Trophoblast cell (in vitro differentiated cells and primary cell): ENCODE data around the gene KRT40.

Experiments used
- DNase-seq, 2 donors: peaks; one replicate each; pipeline ENCODE4 v3.0.0-alpha.2; 2016
- H2AFZ ChIP-seq: 2 replicates; pipeline ENCODE4 v1.6.1; 2013; ENCODE audit warnings: low read length, moderate library complexity, mild to moderate bottlenecking; ENCODE audit not compliant: insufficient read depth, poor library complexity
- H2AK5ac ChIP-seq: 2 replicates; pipeline ENCODE4 v1.6.1; 2013; ENCODE audit warnings: mild to moderate bottlenecking, low read length
- H2BK120ac ChIP-seq: 2 replicates; pipeline ENCODE4 v1.6.1; 2013; ENCODE audit warnings: low read length, mild to moderate bottlenecking, moderate library complexity; ENCODE audit not compliant: insufficient read depth, poor library complexity
- H2BK12ac ChIP-seq: 2 replicates; pipeline ENCODE4 v1.6.1; 2013; ENCODE audit warnings: mild to moderate bottlenecking, low read length, moderate library complexity
- H2BK5ac ChIP-seq: 2 replicates; pipeline ENCODE4 v1.6.1; 2013; ENCODE audit warnings: low read length, low read depth, moderate library complexity, mild to moderate bottlenecking; ENCODE audit not compliant: poor library complexity
- H3K14ac ChIP-seq: 2 replicates; pipeline ENCODE4 v1.6.1; 2013; ENCODE audit warnings: mild to moderate bottlenecking, low read length
- H3K18ac ChIP-seq: 2 replicates; pipeline ENCODE4 v1.6.1; 2013; ENCODE audit warnings: mild to moderate bottlenecking, low read length
- H3K23ac ChIP-seq: 2 replicates; pipeline ENCODE4 v1.6.1; 2013; ENCODE audit warnings: low read length
- H3K27ac ChIP-seq: 2 replicates; pipeline ENCODE4 v1.5.1; 2013; ENCODE audit warnings: low read depth, mild to moderate bottlenecking, inconsistent platforms, low read length, moderate library complexity
- H3K27me3 ChIP-seq: 2 replicates; pipeline ENCODE4 v1.6.1; 2013; ENCODE audit warnings: inconsistent platforms, mild to moderate bottlenecking, low read length, moderate library complexity; ENCODE audit not compliant: insufficient read depth
- H3K36me3 ChIP-seq, 2 experiments: 1 replicate in 1 of 2; 2 replicates in 1 of 2; pipeline ENCODE4 v1.6.1; 2013; ENCODE audit warnings: low read length in 2 of 2, mild to moderate bottlenecking in 2 of 2, moderate library complexity in 1 of 2; ENCODE audit not compliant: insufficient read depth in 2 of 2, control insufficient read depth in 1 of 2
- H3K4ac ChIP-seq: 2 replicates; pipeline ENCODE4 v1.6.1; 2013; ENCODE audit warnings: low read depth, mild to moderate bottlenecking, low read length, moderate library complexity
- H3K4me1 ChIP-seq, 2 experiments: 1 replicate in 1 of 2; 2 replicates in 1 of 2; pipeline ENCODE4 v1.6.1; 2013; ENCODE audit warnings: low read length in 2 of 2, mild to moderate bottlenecking in 2 of 2, moderate library complexity in 1 of 2; ENCODE audit not compliant: insufficient read depth in 2 of 2, control insufficient read depth in 1 of 2
- H3K4me2 ChIP-seq: 2 replicates; pipeline ENCODE4 v1.6.1; 2013; ENCODE audit warnings: inconsistent platforms, mild to moderate bottlenecking, low read length, moderate library complexity
- H3K4me3 ChIP-seq: 2 replicates; pipeline ENCODE4 v1.5.1; 2013; ENCODE audit warnings: mild to moderate bottlenecking, low read depth, low read length, inconsistent platforms
- H3K79me1 ChIP-seq: one replicate; pipeline ENCODE4 v1.6.1; 2013; ENCODE audit warnings: low read length
- H3K79me2 ChIP-seq: 2 replicates; pipeline ENCODE4 v1.6.1; 2013; ENCODE audit warnings: low read length, mild to moderate bottlenecking; ENCODE audit not compliant: control insufficient read depth, insufficient read depth, poor library complexity
- H3K9ac ChIP-seq: 2 replicates; pipeline ENCODE4 v1.6.1; 2013; ENCODE audit warnings: mild to moderate bottlenecking, low read length
- H3K9me3 ChIP-seq: 2 replicates; pipeline ENCODE4 v1.6.1; 2013; ENCODE audit warnings: low read depth, mild to moderate bottlenecking, control low read depth, inconsistent platforms, low read length; ENCODE audit not compliant: insufficient read depth
- H4K12ac ChIP-seq: 2 replicates; pipeline ENCODE4 v1.6.1; 2013; ENCODE audit warnings: low read depth, mild to moderate bottlenecking, low read length, moderate library complexity
- H4K8ac ChIP-seq: 2 replicates; pipeline ENCODE4 v1.6.1; 2013; ENCODE audit warnings: low read depth, mild to moderate bottlenecking, low read length, moderate library complexity
- H4K91ac ChIP-seq: one replicate; pipeline ENCODE4 v1.6.1; 2013; ENCODE audit warnings: low read depth, mild to moderate bottlenecking, low read length, moderate library complexity
- WGBS: extraction: QIAGEN DNeasy Blood & Tissue Kit; methylation state at CpG from one replicate; pipeline ENCODE4 v1.1.7; 2013; ENCODE audit warnings: missing lambda C conversion rate; ENCODE audit not compliant: insufficient read length, insufficient coverage; ENCODE audit errors: extremely low coverage; 5-methylcytosine and 5-hydroxymethylcytosine counted together

The KRT40 gene

GRCh38 chr17:40975516-40975915, 8.6 kb downstream of the KRT40 start:
- H3K18ac ChIP-seq, result no peak overlapping the region
- H2AFZ ChIP-seq, result no peak overlapping the region
- H2AK5ac ChIP-seq, result no peak overlapping the region
- no peaks in the 10 kb centered on the region for H3K36me3 ChIP-seq
- H3K4me1 ChIP-seq, result peaks cover 6 to 11% of the 10 kb centered on the region in 2 experiments
- H4K91ac ChIP-seq, result no peak overlapping the region
- no peak overlapping the region for H4K12ac ChIP-seq
- H3K27ac ChIP-seq, result no peak overlapping the region
- no peak overlapping the region for H2BK5ac ChIP-seq
- no peaks in the 10 kb centered on the region for H3K9me3 ChIP-seq
- no peak overlapping the region for H3K4me2 ChIP-seq
- H3K4me3 ChIP-seq, result no peak overlapping the region
- no peak overlapping the region for H2BK120ac ChIP-seq
- no peak overlapping the region for H4K8ac ChIP-seq
- H3K4ac ChIP-seq, result no peak overlapping the region
- H3K79me2 ChIP-seq, result no peaks in the 10 kb centered on the region
- no peak for DNase-seq
- H3K9ac ChIP-seq, result no peak overlapping the region
- H2BK12ac ChIP-seq, result no peak overlapping the region
- no peak overlapping the region for H3K14ac ChIP-seq
- H3K27me3 ChIP-seq, result no peaks in the 10 kb centered on the region
- H3K23ac ChIP-seq, result no peak overlapping the region
- peaks cover 3% of the 10 kb centered on the region for H3K79me1 ChIP-seq

GRCh38 chr17:40974366-40974765, 9.8 kb downstream of the KRT40 start:
- no peak overlapping the region for H3K4ac ChIP-seq
- no peak overlapping the region for H3K4me2 ChIP-seq
- H3K18ac ChIP-seq, result no peak overlapping the region
- no CpG with 5 or more reads among the region's 3 CpGs for WGBS
- H3K27ac ChIP-seq, result no peak overlapping the region
- H3K27me3 ChIP-seq, result no peaks in the 10 kb centered on the region
- no peak overlapping the region for H4K8ac ChIP-seq
- H2BK12ac ChIP-seq, result no peak overlapping the region
- H3K4me3 ChIP-seq, result no peak overlapping the region
- no peak overlapping the region for H2BK120ac ChIP-seq
- no peak overlapping the region for H4K91ac ChIP-seq
- H3K36me3 ChIP-seq, result no peaks in the 10 kb centered on the region
- no peak overlapping the region for H2AK5ac ChIP-seq
- H2AFZ ChIP-seq, result no peak overlapping the region
- peaks cover 3% of the 10 kb centered on the region for H3K79me1 ChIP-seq
- no peak overlapping the region for H3K9ac ChIP-seq
- H4K12ac ChIP-seq, result no peak overlapping the region
- H3K9me3 ChIP-seq, result no peaks in the 10 kb centered on the region
- H3K4me1 ChIP-seq, result peaks cover 4 to 7% of the 10 kb centered on the region in 2 experiments
- no peak overlapping the region for H3K23ac ChIP-seq
- H3K14ac ChIP-seq, result no peak overlapping the region
- no peak overlapping the region for H2BK5ac ChIP-seq
- no peak for DNase-seq
- H3K79me2 ChIP-seq, result no peaks in the 10 kb centered on the region

- H3K27ac ChIP-seq, result no peak overlapping the region
- H3K79me1 ChIP-seq, result no peaks in the 10 kb centered on the region
- no peak overlapping the region for H3K18ac ChIP-seq
- H3K23ac ChIP-seq, result no peak overlapping the region
- DNase-seq, result no peak
- H3K79me2 ChIP-seq, result no peaks in the 10 kb centered on the region
- no peak overlapping the region for H3K4ac ChIP-seq
- no peak overlapping the region for H4K8ac ChIP-seq
- H2BK12ac ChIP-seq, result no peak overlapping the region
- no peaks in the 10 kb centered on the region for H3K36me3 ChIP-seq
- no peak overlapping the region for H3K4me2 ChIP-seq
- H3K4me3 ChIP-seq, result no peak overlapping the region
- no peaks in the 10 kb centered on the region for H3K9me3 ChIP-seq
- no peak overlapping the region for H2AFZ ChIP-seq
- no peak overlapping the region for H3K14ac ChIP-seq
- WGBS, result no CpG with 5 or more reads among the region's 1 CpG
- H4K91ac ChIP-seq, result no peak overlapping the region
- H2BK5ac ChIP-seq, result no peak overlapping the region
- no peak overlapping the region for H4K12ac ChIP-seq
- no peak overlapping the region for H2AK5ac ChIP-seq
- no peaks in the 10 kb centered on the region for H3K4me1 ChIP-seq
- no peak overlapping the region for H3K9ac ChIP-seq
- H2BK120ac ChIP-seq, result no peak overlapping the region
- no peaks in the 10 kb centered on the region for H3K27me3 ChIP-seq
These were observed 16.5 kb downstream of the KRT40 start for GRCh38 chr17:40967582-40967981.

GRCh38 chr17:40966848-40967247, 17.3 kb downstream of the KRT40 start, which contains the start of gene KRT39:
Gene KRT39, minus strand, starts transcription at chr17:40966948. Its CDS starts 92 bp downstream, at chr17:40966856.
- no peak within 1 kb of the TSS for H3K4ac ChIP-seq
- H3K4me3 ChIP-seq, result no peak within 1 kb of the TSS
- no peak for DNase-seq
- no peaks in the 10 kb centered on the region for H3K79me1 ChIP-seq
- H3K79me2 ChIP-seq, result no peaks in the 10 kb centered on the region
- H2BK12ac ChIP-seq, result no peak within 1 kb of the TSS
- H2BK120ac ChIP-seq, result no peak within 1 kb of the TSS
- no peak within 1 kb of the TSS for H3K14ac ChIP-seq
- no peak within 1 kb of the TSS for H3K23ac ChIP-seq
- H4K8ac ChIP-seq, result no peak within 1 kb of the TSS
- H4K12ac ChIP-seq, result no peak within 1 kb of the TSS
- H4K91ac ChIP-seq, result no peak within 1 kb of the TSS
- H3K36me3 ChIP-seq, result no peaks in the 10 kb centered on the region
- H3K27ac ChIP-seq, result no peak within 1 kb of the TSS
- no peak within 1 kb of the TSS for H3K9ac ChIP-seq
- no peak within 1 kb of the TSS for H2AK5ac ChIP-seq
- H3K9me3 ChIP-seq, result no peaks in the 10 kb centered on the region
- H3K4me1 ChIP-seq, result no peaks in the 10 kb centered on the region
- H3K18ac ChIP-seq, result no peak within 1 kb of the TSS
- H3K27me3 ChIP-seq, result no peaks in the 10 kb centered on the region
- H2BK5ac ChIP-seq, result no peak within 1 kb of the TSS
- no peak within 1 kb of the TSS for H2AFZ ChIP-seq
- no peak within 1 kb of the TSS for H3K4me2 ChIP-seq
- WGBS, result no CpG with 5 or more reads among the region's 1 CpG
